COLO668 (cell line): ENCODE measurements around the gene CHRNA4.

Experiments
- DNase-seq: peaks from one replicate; lab custom pipeline; 2025; ENCODE audit not compliant: unreplicated experiment; lab: John Stamatoyannopoulos, UW

CHRNA4 gene

DNA sequence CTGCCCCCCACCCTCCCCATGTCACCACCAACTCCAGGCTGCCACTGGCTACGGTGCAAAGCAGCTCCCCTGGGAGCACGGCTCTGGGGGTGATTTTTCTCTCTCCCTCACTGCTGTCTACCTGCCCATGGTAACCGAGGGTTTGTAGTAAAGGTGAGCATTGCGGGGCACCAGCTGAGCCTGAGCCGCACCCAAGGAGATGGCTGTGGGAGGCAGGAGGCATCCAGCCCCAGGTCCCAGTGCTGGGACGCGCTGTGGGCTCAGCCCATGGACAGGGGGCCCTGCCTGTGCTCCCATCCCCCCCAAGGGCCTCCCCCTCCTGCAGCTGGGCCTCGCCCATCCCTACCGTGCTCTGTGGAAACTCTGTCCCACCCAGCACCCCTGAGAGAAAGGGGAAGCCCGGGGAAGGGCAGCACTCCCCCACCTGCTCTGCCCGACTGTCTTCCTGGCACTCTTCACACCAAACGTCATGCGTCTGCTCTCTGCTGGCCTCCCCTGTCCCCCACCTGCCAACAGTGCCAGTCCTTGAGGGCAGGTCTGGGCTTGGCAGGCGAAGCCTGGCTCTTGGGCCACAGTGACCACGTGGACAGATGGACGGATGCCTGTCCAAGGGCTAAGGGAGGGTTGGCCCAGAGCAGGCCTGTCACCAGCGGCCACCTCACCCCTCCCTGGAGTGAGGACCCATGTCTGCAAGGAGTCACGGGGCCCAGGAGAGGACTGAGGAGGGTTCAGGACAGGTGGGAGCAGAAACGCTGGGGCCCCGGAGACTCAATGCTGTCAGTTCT, 3.8 kb upstream of the CHRNA4 start:
- no peak for DNase-seq

DNA sequence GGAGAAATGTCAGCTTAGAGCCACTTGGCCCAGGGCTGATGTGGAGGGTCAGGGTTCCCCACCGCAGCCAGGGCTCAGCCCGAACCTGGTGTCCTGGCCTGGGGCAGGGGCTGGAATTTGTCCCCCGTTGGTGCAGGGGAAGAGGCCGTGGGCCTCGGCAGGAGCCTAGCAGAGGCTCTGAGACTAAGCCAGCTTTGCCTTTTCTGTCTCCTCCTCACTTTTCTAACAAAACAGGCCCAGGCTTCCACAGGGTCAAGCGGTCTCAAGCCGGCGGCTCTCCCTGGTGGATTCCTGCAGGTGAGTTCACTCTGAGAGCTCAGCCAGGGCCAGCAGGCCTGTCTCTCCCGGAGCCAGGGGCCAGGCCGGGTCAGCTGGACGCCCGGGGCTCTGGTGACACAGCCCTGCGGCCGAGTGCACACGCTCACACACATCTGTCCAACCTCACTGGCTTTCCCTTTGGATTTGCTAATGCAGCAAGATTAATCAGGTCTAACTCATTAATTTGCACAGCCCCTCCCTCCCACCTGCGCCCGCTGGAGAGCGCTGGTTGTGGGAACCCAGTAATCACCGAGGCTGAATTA, 2.9 kb upstream of the CHRNA4 start:
- DNase-seq = no peak

DNA sequence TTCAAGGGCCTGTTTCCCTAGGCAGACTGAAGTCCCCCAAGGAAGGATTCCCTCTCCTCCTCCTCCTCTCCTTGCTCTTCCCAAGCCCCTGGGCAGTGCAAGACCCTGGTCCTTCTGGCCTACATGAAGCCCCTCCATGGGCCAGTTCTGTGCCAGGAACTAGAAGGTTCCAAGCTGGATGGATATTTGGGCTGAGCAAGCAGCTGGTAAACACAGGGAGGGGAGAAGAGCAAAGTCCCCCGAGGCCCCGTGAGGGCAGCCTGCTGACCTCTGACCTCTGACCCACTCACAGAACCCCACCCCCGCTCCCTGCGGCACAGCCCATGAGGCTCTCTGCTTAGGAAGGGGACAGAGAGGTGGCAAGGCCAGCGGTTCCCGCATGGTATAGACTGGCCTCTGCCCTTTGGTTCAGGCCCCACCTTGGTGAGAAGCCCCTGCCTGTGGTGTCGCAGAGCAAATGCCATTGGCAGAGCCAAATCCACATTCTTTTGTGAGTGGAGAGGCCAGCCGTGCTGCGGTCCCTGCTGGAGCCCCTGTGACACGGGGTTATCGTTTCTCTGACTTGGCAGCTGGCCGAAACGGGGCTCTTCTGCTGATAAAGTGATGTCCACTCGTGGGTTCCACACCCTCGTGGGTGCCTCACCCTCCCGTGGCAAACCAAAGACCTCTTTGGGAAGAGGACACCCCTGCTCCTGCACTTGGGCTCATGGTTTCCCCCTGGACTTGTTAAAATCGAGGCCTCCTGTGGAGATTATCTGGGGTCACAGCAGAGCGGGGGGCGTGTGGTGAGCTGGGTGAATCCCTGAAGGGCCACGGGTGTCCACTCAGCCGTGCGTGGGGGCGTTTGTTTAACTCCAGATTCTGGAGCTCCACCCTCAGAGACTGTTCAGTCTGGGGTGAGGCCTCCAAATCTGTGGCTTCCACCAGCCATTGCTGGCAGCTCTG, 2.1 kb upstream of the CHRNA4 start:
- no peak for DNase-seq

DNA sequence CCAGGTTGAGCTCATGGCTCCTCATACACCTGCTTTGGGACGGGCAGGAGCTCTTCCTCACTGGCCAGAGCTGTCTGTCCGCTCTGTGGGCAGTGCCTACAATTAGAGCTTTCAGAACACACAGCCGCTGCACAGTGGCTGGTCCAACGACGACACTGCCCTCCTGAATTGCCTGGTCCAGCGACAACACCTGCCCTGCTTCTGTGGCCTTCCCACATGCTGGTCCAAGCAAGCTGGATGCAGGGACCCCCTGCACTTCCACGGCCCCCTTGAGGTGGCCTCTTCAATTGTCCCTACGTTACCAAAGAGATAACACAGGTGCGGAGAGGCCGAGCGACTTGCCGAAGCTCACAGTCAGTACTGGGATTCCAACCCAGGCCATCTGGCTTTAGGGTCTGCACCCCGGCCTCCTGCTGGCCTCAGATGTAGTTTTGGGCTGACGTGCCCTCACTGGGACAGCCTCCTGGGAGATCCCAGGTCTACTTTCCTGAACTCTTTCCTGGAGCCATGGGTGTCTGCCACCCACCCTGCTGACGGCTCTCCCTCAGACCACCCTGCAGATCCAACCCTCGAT, 1.4 kb upstream of the CHRNA4 start:
- no peak for DNase-seq

DNA sequence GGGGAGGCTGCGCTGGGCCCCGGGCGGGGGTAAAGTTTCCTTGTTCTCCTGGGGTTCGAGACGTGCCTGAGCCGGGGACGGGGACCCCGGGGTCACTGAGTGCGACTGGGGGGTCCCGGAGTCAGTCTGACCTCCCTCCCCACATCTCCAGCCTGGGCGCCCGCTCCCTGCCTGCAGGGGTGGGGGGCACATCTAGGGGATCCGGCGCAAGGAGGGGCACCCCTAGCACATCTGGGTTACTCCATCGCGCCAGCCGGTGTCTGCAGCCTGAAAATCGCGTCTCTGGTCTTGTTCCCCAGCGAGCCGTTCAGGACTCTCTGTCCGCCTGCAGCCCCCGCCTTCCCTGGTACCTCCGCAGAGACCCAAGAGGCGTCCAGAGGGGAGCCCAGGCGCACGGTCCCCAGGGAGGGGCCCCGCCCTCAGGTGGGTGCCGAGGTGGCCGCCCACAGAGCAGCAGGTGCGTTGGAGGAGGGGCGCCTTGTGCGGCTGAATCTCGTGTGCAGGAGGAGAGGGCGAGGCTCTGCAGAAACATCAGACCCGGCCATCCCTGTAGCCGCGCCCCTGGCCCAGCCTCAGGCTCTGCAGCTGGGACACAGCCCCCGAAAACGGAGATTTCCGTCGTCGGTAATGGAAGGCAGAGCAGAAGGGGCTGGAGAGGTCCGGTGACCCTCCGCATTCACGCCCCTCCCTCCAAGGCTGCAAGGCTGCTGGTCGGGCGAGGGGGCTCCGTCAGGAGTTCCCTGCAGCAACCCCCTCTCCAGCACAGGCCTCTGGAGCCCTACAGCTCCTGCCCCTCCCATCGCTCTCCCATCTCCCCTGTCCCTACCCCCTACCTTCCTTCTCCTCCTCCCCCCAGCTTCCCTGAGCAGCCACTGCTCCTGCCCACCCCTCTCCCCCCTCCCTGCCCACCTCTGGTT, 628 bp upstream of the CHRNA4 start:
- peak; percentile 66 for DNase-seq

DNA sequence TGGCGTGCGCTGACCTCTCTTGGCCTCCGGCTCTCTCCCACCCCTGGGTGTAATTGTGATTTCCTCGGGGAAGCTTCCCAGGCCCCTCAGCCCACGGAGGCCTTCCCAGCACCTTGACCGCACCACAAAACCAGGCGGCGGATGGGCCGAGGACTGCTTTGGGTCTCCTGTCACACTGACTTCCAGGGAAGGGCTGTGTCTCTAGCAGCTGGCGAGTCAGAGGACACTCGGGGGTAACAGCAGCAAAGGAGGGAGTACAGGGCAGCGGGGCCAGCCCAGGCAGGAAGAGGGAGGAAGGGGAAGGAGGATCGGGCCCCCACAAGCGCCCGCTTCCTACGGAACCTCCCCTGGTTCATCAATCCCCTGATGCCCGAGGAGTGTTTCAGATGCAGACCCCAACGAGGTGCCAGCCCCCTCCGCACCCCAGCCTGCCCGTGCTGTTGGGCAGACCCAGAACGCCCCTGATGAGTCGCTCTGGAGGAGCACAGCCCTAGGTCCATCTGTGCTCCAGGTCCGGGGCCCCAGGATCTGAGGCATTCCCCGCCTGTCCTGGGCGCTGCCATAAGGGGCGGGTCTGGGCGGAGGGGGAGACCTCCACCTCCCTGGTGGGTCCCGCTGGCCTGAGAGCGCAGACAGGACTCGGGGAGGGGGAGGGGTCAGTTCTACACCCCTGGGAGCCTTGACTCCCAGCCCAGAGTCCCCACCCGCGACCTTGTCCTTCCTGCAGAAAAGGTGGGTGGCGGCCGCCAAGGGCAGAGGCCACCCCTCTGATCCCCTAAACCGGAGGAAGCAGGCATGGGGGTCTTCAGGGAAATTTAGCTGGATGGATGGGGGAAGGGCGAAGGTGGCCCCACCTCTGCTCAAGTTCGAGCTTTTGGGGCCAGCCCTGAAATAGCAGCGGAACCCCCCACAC, 956 bp downstream of the CHRNA4 start:
- DNase-seq = no peak

DNA sequence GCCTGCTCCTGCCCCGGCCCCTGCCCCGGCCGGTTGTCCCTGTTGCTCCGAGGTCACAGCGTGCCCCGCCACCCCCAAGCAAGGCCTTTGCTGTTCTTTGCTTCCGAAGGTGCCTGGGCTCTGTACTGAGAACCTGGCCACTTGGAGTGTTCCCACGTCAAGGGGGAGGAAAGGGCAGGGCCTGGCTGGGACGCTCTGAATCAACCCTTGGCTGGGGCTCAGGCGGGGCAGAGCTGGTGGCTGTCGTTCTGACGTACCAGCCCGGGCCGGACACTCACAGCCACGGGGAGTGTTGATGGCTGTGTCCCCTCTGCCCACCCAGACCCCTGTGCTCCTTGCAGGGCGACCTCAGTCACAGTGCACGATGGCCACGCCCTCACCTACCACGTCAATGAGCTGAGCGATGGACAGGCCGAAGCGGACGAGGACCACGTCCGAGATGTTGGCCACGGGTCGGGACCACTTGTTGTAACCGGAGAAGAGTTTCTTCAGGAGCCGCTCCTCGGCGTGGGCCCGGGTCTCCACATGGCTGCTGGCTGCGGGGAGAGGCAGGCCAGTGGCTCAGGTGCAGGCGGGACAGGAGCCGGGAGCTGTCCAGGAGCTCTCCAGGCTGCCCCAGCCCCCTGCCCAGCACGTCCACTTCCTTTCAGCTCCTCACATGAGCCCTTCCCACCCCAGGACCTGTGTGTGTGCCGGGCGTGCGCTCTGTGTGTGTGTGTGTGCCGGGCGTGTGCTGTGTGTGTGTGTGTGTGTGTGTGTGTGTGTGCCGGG, 1.8 kb downstream of the CHRNA4 start:
- no peak for DNase-seq

DNA sequence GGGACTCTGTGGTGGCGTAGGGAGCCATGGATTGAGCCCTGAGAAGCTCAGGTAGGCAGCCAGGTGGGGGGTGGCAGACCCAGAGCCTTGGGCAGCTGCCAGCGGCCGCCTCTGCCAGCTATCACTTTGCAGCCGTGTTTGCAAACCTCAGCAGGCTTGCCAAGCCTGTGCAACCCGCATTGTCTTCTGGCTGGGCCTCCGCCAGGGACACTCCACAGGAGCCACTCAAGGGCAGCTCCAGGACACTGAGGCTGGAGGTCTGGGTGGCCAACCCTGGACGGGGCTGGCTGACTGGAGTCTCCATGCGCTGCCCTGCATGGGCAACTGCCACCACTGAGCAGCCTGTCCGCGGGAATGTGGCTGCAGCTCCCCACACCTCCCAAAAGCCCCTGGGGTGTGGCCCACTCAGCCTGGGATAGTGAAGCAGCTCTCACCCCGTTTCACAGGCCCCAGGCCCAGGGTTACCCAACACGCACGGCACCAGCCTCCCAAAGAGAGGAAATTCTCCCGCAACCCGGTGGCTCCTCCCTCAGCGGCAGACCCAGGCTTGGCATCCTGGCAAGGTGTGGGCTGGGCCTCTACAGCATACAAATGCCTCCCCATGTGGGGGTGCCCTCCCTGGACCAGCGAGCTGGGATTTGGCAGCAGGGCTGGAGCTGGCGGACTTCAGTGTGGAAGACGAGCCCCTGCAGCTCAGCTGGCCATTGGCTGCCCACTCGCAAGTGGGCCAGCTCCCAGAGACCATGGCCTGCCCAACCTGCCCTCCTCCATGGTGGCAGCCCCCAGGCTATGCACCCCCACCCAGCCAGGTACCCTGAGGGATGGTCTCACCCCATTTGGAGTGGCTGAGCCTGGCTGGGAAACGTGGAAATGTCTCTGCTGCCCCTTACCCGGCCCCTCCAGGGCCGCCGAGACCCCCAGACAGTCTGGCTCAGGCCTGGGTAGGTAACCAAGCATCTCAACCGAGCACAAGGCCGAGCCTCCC, 2.9 kb downstream of the CHRNA4 start:
- DNase-seq = peak; percentile 50

DNA sequence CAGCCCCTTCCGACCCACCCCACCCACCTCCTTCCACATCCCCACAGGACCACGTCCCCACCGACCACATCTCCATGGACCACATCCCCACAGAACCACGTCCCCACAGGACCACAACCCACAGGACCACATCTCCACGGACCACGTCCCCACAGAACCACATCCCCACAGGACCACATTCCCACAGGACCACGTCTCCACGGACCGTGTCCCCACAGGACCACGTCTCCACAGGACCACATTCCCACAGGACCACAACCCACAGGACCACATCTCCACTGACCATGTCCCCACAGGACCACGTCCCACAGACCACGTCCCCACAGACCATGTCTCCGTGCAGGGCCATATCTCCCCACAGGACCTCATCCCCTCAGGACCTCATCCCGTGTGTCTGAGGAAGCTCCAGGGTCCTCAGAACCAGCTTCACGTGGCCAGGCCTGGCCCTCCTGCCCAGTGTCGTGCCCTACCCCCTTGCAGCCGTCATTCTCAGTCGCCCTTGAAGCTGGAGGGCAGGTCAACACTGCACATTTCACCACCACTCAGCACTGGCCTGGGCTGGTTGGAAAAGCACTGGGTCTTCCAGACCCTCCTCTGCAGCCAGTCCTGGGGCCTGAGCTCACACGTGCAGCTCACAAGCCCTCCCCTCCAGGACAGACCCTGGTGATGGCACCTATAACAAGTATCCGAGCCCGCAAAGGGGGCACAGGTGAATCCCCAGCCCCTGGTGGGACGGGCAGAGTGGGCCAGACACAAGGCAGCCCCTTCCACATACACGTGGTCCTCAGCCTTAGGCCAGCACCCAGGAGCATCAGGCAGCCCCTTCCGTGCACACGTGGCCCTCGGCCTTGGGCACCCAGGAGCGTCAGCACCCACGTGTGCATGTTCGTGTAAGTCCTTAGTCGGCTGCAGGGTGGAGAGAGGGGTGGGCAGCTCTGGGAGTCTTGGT, 3.9 kb downstream of the CHRNA4 start:
- no peak for DNase-seq

DNA sequence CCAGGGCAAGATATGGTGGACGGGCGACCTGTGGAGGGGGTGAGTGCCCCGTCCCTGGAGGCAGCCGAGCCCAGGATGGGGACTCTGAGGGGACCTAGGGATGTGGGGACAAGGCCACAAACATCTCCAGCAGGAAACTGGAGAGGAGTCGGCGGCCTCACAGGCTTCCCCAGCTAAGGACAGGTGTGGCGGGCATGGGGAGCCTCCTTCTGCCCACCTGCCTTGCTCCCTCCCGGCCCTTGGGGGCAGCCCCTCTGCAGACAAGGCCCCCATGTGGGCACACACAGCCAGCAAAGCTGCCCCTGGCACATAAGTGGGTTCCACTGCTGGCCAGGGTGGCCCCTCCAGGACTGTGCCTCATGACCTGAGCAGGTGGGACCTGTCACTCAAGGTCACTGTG, 4.6 kb downstream of the CHRNA4 start:
- DNase-seq = no peak

DNA sequence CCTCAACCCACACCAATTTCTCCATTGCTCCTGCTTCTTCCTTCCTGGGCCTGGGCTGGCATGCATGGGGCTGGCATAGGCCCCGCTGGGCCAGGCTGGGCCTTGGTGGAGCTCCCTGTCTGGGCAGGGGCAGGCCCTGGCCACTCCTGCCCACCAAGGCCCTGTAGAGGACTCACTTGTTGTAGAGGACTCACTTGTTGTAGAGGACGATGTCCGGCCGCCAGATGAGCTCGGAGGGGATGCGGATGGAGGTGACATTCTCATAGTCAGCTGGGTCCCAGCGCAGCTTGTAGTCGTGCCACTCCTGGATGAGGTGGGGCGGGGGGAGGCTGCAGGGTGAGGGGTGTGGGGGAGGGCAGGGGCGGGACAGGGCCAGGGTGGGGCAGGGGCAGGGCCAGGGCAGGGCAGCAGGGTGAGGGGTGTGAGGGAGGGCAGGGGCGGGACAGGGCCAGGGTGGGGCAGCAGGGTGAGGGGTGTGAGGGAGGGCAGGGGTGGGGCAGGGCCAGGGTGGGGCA, 5.3 kb downstream of the CHRNA4 start:
- DNase-seq = no peak

DNA sequence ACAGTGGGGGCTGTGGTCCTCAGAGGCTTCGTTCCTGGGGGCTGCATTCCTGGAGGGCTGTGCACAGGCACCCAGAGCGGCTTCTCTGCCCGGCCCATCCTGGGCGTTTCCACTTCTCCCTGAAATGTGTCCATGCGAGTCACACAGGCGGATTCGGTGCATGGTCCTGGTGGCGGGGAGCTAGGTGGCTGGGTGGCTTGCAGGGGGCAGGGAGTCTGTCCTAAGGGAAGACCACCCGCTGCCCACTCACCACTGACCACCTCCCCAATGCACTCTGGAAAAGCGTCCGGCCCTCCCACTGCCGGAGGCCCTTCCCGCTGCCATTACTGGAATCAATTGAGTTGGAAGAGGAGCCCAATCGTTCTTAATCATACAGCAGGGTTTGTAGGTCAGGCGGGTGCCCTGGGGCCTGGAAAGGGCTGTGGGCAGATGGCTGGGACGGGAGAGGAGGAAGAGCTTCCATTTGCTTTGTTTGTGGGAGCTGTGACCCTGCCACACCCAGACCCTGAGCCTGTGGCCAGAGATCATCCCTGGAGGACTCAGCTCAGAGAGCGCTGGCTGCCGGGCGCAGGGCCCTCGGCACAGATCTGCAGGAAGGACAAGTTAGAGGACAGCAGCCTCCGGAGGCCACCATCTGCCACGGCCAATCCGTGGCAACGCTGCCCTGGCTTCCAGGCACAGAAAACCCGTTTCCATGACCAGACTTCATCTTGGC, 6.4 kb downstream of the CHRNA4 start:
- DNase-seq = no peak

DNA sequence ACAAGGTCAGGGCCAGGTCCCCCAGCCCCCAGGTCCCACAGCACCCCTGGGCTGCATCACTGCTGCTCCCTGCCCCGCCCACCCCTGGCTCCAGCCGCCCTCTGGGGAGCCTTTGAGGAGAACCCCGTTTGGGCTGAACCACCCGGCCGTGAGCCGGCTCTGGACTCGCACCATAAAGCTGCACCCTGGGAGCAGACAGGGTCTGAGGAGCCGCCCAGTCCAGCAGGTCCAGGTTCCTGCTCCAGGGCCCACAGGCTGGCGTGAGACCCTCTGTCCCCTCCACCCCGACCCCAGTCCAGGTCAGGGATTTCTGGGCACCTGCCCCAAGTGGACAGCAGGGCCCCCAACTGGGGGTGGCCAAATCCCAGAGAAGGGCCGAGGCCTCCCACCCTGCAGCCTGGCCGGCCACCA, 8.3 kb downstream of the CHRNA4 start:
- DNase-seq = no peak

DNA sequence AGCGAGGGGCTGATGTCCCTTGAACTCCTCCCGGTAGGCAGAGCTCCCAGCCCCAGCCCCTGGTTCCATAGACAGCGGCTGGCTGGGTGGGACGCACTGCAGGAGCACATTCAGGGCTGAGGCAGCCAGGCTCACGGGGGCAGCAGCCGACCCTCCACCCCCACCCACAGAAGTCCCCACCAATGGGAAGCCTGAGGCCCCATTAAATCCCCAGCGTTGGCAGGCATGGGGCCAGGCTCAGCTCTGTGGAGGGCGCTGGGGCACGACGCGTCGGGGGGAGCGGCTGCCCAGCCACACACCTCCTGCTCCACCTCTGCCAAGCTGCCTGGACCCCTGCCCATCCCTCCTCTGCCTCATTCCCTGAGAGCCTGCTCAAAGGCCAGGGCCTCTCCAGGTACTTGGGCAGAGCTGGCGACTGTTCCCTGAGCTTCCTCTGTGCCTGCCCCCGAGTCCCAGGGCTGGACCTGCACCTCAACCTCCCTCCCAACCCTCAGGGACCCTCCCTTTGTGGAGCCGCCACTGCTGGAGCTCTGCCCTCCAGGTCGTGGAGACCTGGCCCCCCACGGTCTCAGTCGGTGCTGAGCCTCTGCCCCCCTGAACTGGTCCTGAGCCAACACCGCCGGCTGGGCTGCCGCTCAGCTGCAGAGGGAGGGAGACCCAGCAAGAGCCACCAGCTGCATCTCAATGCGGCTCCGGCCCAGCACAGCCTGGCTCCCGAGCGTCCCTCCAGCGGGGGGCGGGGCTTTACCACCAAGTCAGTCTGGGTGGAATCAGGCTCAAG, 9.1 kb downstream of the CHRNA4 start:
- DNase-seq = peak; percentile 23

DNA sequence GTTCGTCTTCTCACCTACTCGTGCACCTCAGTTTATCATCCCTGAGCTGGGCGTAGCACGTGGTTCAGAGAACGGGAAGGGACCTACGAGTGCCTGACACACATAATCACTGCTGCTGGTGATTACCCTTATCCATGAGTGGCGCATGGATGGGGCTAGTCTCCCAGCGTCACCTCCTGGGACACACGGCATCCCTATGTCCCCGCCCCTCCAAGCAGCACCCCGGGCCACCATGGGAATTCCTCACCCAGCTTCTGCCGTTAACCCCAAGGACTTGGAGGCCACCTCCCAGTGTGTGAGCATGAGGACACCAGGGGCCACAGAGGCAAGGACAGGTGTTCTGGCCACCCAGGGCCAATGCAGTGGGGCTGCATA, 9.8 kb downstream of the CHRNA4 start:
- no peak for DNase-seq
